GM21529 (cell line): ENCODE results near the gene TMEM163.
A peak's percentile ranks its signal among the peaks of the same experiment; 100 is the strongest.
"Not testable (repeated sequence)": the region's sequence is repeated elsewhere in the genome, so short reads cannot be mapped to it uniquely, and the experiment has no call there.

Source experiments
- ATAC-seq: cut with Tn5 transposase; IDR thresholded peaks from one replicate; pipeline ENCODE4 v1.9.1; 2021; ENCODE audit not compliant: unreplicated experiment

The TMEM163 gene

GRCh38 chr2:134583997-134584520 lies 134.7 kb downstream of the TMEM163 start:
- ATAC-seq: no peak

DNA sequence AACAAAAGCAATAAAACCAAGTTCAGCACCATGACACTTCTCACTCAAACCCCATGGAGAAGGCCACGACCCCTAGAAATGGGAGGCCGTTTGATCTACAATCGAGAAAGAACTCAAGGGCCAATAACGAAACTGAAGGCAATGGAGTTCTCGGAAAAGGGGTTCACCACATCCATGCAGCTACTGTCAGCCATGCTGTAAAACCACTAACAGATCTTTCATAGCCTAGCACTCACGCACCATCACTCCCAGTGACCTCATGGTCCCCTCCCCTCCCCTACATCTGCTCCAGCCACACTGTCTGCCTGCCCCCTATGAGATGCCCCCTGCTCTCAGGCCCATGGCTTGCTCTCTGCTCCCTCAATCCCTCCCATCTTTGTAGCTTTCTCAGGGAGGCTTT lies 135.3 kb downstream of the TMEM163 start:
- no peak for ATAC-seq

DNA sequence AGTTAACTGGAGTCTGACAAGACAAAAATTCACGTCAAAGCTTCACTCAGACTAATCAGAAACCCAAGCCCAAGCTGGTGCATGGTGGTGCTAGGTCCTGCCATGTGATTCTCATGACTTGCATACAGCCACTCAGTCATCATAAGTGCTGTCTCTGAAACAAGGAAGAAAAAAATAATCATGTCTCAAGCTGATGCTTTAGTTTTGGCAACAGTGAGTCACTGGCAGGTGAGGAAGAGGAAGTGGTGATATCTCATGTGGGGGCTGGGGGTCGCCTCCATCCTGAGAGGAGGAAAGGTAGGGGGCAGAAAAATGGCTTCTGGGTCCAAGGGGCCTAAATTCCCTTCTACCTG lies 136.3 kb downstream of the TMEM163 start:
- ATAC-seq: peak; percentile 30

DNA sequence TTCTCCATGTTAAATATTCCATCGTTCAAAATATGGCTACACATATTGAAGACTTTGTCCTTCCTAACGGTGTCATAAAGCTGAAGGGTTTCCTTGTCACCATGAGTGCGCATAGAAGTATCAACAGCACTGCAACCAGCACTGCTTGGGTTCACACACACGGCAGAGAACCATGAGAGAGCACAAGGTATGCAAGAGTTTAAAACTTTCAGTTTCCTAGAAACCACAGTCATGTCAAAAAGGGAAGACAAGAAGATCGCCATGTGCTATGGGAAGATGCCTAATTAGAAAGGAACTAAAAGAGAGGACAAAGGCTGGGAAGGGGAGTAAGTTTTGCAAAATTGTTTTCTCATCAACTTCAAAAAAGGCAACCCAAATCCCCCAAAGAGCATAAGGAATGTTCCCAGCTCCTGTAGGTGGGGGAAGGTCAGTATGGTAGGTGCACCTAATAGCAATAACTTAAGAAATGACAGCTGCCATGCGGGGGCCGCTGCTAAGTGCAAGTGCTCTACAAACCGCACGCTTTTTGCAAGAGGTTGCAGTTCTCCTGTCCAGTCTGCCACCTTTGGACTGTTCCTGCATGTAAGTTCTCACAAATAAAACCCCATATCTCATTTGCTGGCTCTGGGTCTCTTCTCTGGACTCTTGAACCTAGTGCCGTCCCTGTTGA lies 136.8 kb downstream of the TMEM163 start:
- peak; percentile 81 for ATAC-seq

DNA sequence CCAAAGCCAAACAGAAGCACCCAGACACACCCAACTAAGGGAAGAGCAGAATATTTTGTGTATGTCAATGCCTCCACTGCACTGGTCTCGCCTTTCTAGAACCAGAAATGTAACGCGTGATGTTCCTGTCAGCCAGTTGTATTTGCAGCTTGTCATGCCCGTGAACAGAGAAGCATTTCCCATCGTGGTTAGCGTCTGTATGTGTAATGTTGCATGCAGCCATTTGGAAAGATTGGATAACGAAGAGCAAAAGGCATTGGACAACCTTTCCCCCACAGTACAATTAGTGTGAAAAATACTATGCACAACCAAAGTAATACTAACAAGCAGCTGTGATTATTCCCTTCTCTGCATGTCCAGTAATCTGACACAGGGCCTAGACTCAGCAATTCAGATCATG lies 140.5 kb downstream of the TMEM163 start:
- ATAC-seq: no peak

DNA sequence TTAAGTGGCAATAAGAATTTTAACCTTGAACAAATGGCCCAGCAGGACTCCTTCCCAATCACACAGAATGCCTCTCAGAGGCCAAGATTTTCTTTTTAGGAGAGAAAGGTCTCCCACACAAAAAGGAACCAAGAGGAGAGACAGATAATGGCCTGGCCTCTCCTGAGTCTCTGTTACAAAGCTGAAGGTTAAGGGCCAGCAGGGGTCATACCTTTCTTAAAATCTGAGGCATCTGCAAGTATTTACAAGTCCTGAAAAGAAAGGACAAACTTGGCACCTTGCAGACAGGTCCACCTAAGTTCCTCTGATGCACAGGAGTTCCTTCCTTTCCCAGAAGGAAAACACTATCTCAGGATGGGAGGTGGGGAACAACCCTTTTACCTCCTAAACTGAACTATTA lies 142.3 kb downstream of the TMEM163 start:
- no peak for ATAC-seq

- ATAC-seq: no peak
These were observed 142.9 kb downstream of the TMEM163 start for GRCh38 chr2:134575888-134576287.

DNA sequence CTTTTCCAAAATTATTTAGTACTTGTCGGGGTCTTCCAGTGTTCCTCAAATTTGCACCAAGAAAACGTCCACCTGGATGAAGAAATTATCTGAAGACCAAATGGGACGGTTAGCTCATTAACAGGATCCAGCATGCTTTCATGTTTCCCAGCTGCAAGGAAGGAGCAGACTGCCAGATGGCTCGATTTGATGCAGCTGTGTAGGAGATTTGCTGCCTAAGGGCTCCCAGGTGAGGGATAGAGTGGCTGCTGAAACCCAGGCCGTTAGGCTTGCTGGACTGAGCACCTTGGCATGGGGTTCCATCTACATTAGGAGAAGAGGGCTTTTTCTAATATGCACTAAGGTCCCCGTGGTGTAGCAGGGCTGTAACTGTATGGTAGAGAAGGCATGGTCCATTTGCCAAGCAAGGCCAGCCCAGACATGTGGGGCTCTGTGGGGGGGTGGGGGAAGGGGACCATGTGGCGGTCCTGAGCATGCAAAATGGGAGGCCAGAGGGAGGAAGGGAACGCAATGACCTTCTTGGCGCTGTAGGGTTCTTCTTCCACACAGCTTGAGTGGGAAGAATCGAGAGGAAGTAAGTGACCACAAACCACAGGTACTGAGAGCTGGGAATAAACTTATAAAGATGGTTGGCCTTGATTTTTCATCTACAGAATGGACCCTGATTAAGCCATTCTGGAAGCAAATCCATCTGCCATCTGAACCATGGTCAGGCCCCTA lies 144.0 kb downstream of the TMEM163 start:
- no peak for ATAC-seq

GRCh38 chr2:134573724-134574123 lies 145.1 kb downstream of the TMEM163 start:
- ATAC-seq: no peak

DNA sequence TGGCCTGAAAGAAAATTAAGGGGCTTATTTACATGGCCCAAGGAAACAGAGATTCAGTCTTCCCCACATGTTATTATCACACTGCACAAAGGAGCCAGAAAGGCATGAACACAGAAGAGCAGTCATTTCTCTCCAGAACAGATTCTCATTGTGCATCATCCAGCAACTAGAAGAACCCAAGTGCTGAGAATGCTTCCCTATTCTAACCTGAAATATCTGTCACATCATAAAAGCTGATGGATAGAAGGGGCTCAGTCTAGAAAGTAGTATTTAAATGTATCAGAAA lies 145.8 kb downstream of the TMEM163 start:
- ATAC-seq: no peak

GRCh38 chr2:134572314-134573084 lies 146.3 kb downstream of the TMEM163 start:
- no peak for ATAC-seq

DNA sequence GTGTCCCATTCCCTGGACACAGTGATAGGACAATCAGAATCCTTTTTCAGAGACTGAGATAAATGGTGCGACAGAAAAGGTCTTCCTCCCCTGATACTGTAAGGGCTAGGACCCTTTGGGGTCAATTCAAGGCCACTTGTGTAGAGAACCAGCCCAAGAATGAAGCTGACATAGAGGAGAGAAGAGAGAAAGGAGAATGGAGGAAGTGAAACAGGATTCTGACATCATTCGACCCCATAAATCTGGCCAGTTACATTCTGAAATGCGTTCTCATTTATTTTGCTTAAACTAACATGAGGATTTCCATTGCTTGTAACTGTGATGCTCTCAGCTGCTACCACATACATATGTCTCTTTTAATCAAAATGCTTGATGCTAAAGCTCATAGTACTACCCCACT lies 148.1 kb downstream of the TMEM163 start:
- ATAC-seq: peak; percentile 52

GRCh38 chr2:134568413-134568812 lies 150.4 kb downstream of the TMEM163 start:
- ATAC-seq: no peak

- no peak for ATAC-seq
These were observed 151.1 kb downstream of the TMEM163 start for GRCh38 chr2:134567666-134568065.

DNA sequence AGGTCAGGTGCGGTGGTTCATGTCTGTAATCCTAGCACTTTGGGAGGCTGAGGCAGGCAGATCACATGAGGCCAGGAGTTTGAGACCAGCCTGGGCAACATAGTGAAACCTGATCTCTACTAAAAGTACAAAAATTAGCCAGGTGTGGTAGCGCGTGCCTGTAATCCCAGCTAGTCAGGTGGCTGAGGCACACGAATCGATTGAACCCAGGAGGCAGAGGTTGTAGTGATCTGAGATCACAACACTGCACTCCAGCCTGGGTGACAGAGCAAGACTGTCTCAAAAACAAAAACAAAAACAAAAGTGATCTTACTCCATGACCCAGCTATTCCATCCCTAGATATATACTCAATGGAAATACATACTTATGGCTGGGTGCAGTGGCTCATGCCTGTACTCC lies 153.8 kb downstream of the TMEM163 start:
- ATAC-seq: not testable (repeated sequence)

- no peak for ATAC-seq
These were observed 154.3 kb downstream of the TMEM163 start for GRCh38 chr2:134564549-134564948.

DNA sequence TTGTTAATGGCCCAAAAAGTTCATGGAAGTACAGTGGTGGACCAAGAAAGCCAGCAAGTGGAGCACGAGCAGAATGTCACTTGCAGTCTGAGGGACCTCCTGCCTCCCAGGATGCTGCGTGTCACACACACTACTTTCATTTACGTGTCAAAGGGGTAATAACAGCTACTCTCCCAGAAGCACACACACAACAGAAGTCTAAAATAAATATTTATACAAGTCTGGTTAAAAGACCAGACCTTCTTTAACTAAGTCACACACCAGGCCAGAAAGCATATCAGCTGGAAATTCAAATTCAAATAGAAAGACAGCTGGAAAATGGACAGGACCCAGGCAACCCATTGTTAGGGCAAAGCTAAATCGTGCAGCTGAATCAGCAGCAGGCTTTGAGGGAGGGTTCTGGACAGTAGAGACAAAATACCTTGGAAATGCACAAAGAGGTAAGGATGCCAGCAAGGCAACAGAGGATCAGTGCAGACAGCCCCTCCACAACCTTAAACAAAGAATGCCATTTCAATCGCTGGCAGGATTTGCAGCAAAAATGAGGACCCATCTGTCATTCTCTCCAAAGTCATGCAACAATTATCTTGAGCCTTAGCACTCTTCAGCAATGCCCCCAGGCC lies 160.5 kb downstream of the TMEM163 start:
- no peak for ATAC-seq

- ATAC-seq: no peak
These were observed 163.4 kb downstream of the TMEM163 start for GRCh38 chr2:134555411-134555810.

DNA sequence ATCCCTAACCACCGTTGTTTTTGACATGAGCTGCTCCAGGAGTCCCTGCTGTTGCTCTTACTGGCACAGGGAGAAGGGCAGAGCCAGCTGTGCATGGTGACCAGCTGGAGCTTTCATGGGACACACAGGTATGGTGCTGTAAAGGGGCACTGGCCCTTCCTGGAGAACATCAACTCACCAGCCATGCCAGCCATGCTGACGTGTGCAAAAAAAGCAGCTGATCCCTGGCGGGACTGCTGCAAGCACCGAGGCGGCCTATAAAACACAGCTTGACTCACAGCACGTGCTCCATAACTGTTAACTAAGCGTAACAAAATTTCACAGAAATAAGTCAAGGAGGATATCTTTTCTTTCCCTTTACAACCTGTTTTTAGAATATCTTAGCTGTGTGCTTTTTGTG lies 165.1 kb downstream of the TMEM163 start:
- ATAC-seq: no peak

DNA sequence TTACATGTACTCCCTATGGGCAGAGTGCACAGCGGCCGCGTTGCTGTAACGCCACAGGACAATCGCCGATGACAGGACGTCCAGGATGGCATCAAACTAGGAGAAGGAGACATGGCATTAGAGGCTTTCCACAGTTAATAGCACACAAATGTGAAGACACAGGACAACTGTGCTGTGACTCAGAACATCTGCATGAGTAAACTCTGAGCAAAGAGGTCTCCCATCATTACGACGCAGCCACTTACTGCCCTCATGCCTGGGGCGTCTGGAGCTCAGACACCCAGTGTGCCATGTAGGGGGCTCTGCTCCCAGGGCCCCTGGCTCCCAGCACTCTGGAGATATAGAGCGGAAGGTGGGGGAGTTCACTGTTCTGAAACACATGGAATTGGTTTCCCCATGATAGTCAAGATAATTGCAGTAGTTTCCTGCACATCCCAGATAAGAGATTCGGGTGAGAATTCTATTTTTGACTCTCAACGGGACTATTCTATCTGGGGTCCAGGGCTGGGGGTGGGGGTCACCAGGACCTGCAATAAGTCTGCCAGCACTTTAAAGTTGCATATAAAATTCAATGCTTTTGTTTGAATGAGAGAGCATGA lies 168.1 kb downstream of the TMEM163 start:
- no peak for ATAC-seq

- no peak for ATAC-seq
These were observed 169.7 kb downstream of the TMEM163 start for GRCh38 chr2:134549104-134549503.
